ENCODE data around the gene NDST1.

The NDST1 gene

DNA sequence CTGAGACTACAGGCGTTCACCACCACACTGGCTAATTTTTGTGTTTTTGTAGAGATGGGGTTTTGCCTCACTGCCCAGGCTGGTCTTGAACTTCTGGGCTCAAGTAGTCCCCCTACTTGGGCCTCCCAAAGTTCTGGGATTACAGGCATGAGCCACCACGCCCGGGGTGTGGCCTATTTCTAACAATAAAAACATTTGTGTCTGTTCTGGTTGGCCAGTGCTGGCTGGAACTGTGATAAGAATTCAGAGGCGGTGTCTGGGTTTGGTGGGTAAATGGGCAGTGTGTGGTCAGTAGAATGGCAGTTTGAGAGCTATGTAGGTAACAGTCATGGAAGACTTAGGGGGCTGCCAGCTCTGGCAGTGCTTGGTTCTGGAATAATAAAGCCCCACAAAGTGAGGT, 85.7 kb downstream of the NDST1 start:
- CTCF ChIA-PET: no interaction called here
- TF ChIP-seq CTCF (conservative IDR thresholded peaks at IDR 0.05; ENCODE audit: low read depth): no peak
- DNase-seq (ENCODE audit: low spot score): no peak
- POLR2A ChIA-PET (ENCODE audit: low non-redundant PET): no interaction called here
- H3K27ac ChIP-seq: no peak overlapping the region

DNA sequence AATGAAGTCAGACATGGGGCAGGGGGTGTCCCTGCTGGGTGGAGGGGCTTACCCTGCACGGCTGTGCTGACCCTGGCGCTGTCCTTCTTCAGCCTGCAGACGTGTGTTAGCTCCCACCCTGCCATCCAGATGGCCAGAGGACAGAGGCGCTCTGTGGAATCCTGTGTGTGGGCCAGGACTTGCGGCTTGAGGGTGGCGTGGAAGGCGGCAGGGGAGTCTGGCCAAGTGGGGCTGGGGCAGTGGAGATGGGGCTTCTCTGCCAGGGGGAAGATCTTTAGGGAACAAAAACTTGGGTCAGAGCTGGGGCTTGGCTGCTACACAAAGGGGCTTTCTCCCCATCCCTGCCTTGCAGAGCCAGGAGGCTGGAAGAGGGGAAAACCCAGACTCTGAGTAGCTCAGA, 86.1 kb downstream of the NDST1 start:
- no peak for DNase-seq (ENCODE audit: low spot score)
- ChIA-PET CTCF (no interaction called here), POLR2A (ENCODE audit: low non-redundant PET) (no interaction called here)
- no peak overlapping the region for H3K27ac ChIP-seq
- no peak for TF ChIP-seq CTCF (conservative IDR thresholded peaks at IDR 0.05; ENCODE audit: low read depth)

GRCh38 chr5:150595466-150596031, 87.6 kb downstream of the NDST1 start:
- POLR2A ChIA-PET (ENCODE audit: low non-redundant PET): no interaction called here
- CTCF ChIA-PET: no interaction called here
- no peak for DNase-seq (ENCODE audit: low spot score)
- H3K27ac ChIP-seq: no peak overlapping the region
- no peak for TF ChIP-seq CTCF (conservative IDR thresholded peaks at IDR 0.05; ENCODE audit: low read depth)

DNA sequence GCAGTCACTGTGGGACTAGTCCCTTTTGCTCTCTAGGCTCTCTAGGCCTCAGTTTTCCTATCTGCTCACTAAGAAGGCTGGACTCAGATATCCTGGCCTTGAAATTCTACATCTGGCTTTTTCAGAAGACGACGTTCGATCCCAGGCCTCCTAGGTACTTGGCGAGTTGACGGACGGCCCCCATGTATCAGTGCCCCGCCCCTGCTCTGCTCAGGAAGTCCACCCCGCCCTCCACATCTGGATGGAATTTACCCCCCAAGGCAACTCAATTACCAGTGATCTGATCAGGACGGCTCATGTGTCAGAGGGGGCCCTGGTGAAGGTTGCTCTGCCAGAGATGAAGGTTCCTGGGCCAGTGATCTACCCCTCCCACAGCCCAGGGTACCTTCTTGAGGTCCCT, 88.4 kb downstream of the NDST1 start:
- TF ChIP-seq CTCF (conservative IDR thresholded peaks at IDR 0.05; ENCODE audit: low read depth): no peak
- H3K27ac ChIP-seq: no peak overlapping the region
- CTCF ChIA-PET: interaction anchor here (0.5 kb wide), 1 partner anchor 170 kb away, joined by 4 read pairs; no protein-coding TSS in a partner anchor
- DNase-seq (ENCODE audit: low spot score): no peak
- POLR2A ChIA-PET (ENCODE audit: low non-redundant PET): no interaction called here

DNA sequence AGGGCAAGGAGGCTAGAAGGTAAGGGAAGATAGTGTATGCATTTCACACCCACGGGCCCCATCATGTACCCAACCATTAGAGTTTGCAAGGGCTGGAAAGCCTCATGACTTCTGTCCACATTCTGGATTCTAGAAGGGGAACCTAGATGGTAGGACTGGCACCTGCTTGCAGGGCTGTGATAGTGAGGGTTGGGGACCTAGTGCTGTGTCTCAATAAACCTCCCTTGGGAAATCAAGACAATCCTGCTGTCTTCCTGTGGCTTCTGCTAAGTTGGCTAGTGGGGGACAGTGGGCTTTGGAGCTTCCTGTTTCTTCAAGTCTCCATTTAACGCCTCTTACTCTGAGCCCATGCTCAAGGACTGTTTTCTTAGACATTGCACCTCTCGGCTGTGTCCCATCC, 88.9 kb downstream of the NDST1 start:
- no peak for DNase-seq (ENCODE audit: low spot score)
- H3K27ac ChIP-seq: no peak overlapping the region
- ChIA-PET CTCF (interaction anchor here (0.6 to 1.4 kb wide), 2 partner anchors 14 to 104 kb away, joined by 3 to 5 read pairs; partner anchors contain the start of gene RBM22), POLR2A (ENCODE audit: low non-redundant PET) (no interaction called here)
- no peak for TF ChIP-seq CTCF (conservative IDR thresholded peaks at IDR 0.05; ENCODE audit: low read depth)

- DNase-seq (ENCODE audit: low spot score): no peak
- H3K27ac ChIP-seq: peak overlapping the region; percentile 81
- ChIA-PET POLR2A (ENCODE audit: low non-redundant PET) (no interaction called here), CTCF (interaction anchor here (0.6 to 1.4 kb wide), 2 partner anchors 37 to 103 kb away, joined by 3 to 4 read pairs; partner anchors contain the start of gene RBM22)
- no peak for TF ChIP-seq CTCF (conservative IDR thresholded peaks at IDR 0.05; ENCODE audit: low read depth)
Measured at GRCh38 chr5:150598006-150598405, 90.1 kb downstream of the NDST1 start.
